WERI-Rb-1 (cell line): ENCODE results near the gene FIBCD1.

Source experiments
- DNase-seq: peaks from one replicate; pipeline ENCODE4 v3.0.0-alpha.2; 2020
- H3K27ac ChIP-seq: fragments of 250-450 bp; sonication (Bioruptor Pico); 2 replicates; pipeline ENCODE4 v1.5.1; 2020; ENCODE audit warnings: mild to moderate bottlenecking, moderate library complexity
- H3K27me3 ChIP-seq: fragments of 250-450 bp; sonication (Bioruptor Pico); 2 replicates; pipeline ENCODE4 v1.5.1; 2021; ENCODE audit warnings: mild to moderate bottlenecking, low read depth, moderate library complexity; ENCODE audit not compliant: insufficient read depth, severe bottlenecking
- H3K36me3 ChIP-seq: fragments of 250-450 bp; sonication (Bioruptor Pico); 2 replicates; pipeline ENCODE4 v1.5.1; 2020; ENCODE audit warnings: mild to moderate bottlenecking, moderate library complexity
- H3K4me3 ChIP-seq: 2 replicates; pipeline ENCODE4 v1.5.1; 2011; ENCODE audit warnings: low read depth, mild to moderate bottlenecking, control low read depth, low read length
- H3K9me3 ChIP-seq: fragments of 250-450 bp; sonication (Bioruptor Pico); 2 replicates; pipeline ENCODE4 v1.5.1; 2021; ENCODE audit warnings: mild to moderate bottlenecking, moderate library complexity; ENCODE audit not compliant: severe bottlenecking
- TF ChIP-seq, protein P1 (sequence below): IDR thresholded peaks from 2 replicates; pipeline ENCODE4 v1.5.1; 2011; ENCODE audit warnings: low read depth, mild to moderate bottlenecking, control low read depth, inconsistent platforms, low read length

Gene FIBCD1

GRCh38 chr9:130950039-130950311 lies 10.9 kb upstream of the FIBCD1 start:
- Histone ChIP-seq H3K4me3 (no peak overlapping the region), H3K27ac (no peak overlapping the region), H3K9me3 (peaks cover 19% of the 10 kb centered on the region), H3K27me3 (peaks cover 24% of the 10 kb centered on the region), H3K36me3 (no peaks in the 10 kb centered on the region)
- TF ChIP-seq, protein P1, sequence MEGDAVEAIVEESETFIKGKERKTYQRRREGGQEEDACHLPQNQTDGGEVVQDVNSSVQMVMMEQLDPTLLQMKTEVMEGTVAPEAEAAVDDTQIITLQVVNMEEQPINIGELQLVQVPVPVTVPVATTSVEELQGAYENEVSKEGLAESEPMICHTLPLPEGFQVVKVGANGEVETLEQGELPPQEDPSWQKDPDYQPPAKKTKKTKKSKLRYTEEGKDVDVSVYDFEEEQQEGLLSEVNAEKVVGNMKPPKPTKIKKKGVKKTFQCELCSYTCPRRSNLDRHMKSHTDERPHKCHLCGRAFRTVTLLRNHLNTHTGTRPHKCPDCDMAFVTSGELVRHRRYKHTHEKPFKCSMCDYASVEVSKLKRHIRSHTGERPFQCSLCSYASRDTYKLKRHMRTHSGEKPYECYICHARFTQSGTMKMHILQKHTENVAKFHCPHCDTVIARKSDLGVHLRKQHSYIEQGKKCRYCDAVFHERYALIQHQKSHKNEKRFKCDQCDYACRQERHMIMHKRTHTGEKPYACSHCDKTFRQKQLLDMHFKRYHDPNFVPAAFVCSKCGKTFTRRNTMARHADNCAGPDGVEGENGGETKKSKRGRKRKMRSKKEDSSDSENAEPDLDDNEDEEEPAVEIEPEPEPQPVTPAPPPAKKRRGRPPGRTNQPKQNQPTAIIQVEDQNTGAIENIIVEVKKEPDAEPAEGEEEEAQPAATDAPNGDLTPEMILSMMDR: no peak
- no peak for DNase-seq

DNA sequence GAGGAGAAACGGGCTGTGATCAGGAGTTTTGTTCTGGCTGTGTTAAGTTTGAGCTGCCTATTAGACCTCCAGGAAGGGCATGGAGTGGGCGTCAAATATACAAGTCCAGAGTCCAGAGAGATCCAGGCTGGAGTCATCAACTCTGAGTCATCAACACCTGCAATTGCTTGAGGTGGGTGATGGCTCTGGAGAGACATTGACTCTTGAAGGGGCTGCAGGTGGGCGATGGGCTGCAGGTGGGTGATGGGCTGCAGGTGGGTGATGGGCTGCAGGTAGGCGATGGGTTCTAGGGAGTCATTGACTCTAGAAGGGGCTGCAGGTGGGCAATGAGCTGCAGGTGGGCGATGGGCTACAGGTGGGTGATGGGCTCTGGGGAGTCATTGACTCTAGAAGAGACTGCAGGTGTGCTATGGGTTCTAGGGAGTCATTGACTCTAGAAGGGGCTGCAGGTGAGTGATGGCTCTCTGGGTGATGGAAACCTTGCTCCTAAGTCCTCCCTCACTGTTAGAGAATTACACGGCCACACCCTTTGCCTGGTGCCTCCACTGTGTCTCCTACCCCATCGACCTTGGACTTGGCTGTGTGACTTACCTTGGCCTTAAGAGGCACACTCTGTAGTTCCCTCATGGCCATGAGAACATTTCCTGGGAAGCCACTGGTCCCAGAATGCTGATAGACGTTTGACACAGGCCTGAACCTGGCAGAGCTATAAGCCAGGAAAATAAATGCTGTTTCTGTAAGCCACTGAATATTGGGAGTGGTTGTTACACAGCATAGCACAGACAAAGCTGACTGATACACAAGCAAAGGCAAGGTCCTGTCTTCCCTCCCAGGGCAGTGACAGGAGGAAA lies 10.4 kb upstream of the FIBCD1 start:
- Histone ChIP-seq H3K36me3 (no peaks in the 10 kb centered on the region), H3K4me3 (no peak overlapping the region), H3K9me3 (peaks cover 15% of the 10 kb centered on the region), H3K27ac (no peak overlapping the region), H3K27me3 (peaks cover 29% of the 10 kb centered on the region)
- TF ChIP-seq, protein P1: no peak
- no peak for DNase-seq

- Histone ChIP-seq H3K9me3 (peaks cover 15% of the 10 kb centered on the region), H3K36me3 (no peaks in the 10 kb centered on the region), H3K27me3 (peaks cover 34% of the 10 kb centered on the region), H3K4me3 (no peak overlapping the region), H3K27ac (no peak overlapping the region)
- TF ChIP-seq, protein P1: no peak
- no peak for DNase-seq
Observed at GRCh38 chr9:130948266-130948665, 9.2 kb upstream of the FIBCD1 start.

DNA sequence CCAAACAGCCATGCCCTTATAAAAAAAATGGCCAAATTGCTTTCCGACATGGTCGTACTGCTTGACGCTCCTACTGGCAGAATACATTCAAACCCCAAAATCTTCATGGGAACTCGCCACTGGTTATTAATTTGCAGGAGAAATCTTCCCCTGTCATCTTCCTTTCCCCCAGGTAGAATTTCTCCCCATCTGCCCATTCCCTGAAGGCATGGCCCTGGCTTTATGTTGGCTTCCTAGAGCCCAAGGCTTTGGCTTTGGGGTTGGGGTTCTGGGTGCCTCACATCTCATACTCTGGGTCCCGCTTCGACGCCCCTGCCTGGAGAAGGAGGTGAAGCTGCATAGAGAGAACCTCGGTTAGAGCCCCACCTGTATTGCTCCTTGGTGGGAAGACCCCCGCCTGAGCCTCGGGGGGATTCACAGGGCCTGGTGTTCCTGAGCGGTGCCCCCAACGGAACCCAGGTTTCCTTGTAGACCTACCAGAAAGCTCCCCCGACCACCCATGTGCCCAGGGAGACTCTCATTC lies 8.6 kb upstream of the FIBCD1 start:
- no peak for DNase-seq
- Histone ChIP-seq H3K27me3 (peaks cover 40% of the 10 kb centered on the region), H3K9me3 (peaks cover 15% of the 10 kb centered on the region), H3K4me3 (no peak overlapping the region), H3K27ac (no peak overlapping the region), H3K36me3 (no peaks in the 10 kb centered on the region)
- TF ChIP-seq, protein P1: no peak

- DNase-seq: no peak
- TF ChIP-seq, protein P1: no peak
- Histone ChIP-seq H3K27ac (no peak overlapping the region), H3K4me3 (no peak overlapping the region), H3K36me3 (no peaks in the 10 kb centered on the region), H3K27me3 (peaks cover 43% of the 10 kb centered on the region), H3K9me3 (peaks cover 15% of the 10 kb centered on the region)
Observed at GRCh38 chr9:130946766-130947617, 7.9 kb upstream of the FIBCD1 start.
